ENCODE measurements around the gene ESR2.

DNA sequence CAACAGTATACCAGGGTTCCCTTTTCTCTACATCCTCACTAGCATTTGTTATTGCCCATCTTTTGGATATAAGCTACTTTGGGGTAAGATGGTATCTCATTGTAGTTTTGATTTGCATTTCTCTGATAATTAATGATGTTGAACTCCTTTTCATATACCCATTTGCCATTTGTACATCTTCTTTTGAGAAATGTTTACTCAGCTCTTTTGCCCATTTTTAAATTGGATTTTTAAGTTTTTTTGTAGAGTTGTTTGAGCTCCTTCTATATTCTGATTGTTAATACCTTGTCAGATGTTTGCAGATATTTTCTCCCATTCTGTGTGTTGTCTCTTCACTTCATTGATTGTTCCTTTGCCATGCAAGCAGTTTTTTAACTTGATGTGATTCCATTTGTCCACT is 22.2 kb downstream of the ESR2 start:
- no peak for TF ChIP-seq JUN (IDR thresholded peaks at IDR 0.05; ENCODE audit: borderline replicate concordance, insufficient read depth, insufficient read length, low read depth)
- TF ChIP-seq, protein P1, sequence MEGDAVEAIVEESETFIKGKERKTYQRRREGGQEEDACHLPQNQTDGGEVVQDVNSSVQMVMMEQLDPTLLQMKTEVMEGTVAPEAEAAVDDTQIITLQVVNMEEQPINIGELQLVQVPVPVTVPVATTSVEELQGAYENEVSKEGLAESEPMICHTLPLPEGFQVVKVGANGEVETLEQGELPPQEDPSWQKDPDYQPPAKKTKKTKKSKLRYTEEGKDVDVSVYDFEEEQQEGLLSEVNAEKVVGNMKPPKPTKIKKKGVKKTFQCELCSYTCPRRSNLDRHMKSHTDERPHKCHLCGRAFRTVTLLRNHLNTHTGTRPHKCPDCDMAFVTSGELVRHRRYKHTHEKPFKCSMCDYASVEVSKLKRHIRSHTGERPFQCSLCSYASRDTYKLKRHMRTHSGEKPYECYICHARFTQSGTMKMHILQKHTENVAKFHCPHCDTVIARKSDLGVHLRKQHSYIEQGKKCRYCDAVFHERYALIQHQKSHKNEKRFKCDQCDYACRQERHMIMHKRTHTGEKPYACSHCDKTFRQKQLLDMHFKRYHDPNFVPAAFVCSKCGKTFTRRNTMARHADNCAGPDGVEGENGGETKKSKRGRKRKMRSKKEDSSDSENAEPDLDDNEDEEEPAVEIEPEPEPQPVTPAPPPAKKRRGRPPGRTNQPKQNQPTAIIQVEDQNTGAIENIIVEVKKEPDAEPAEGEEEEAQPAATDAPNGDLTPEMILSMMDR (IDR thresholded peaks at IDR 0.05; ENCODE audit: extremely low read depth in 1 of 2, insufficient read depth in 1 of 2, low read depth in 1 of 2, low read length in 2 of 2) = no peak
- no peak for TF ChIP-seq EZH2 (IDR thresholded peaks at IDR 0.05; ENCODE audit: borderline replicate concordance, low read depth, low read length, severe bottlenecking)
- TF ChIP-seq POLR2AphosphoS5 (IDR thresholded peaks at IDR 0.05; ENCODE audit: insufficient read depth, low read depth, low read length) = no peak
- TF ChIP-seq, protein P2, sequence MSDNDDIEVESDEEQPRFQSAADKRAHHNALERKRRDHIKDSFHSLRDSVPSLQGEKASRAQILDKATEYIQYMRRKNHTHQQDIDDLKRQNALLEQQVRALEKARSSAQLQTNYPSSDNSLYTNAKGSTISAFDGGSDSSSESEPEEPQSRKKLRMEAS (IDR thresholded peaks at IDR 0.05; ENCODE audit: insufficient read depth, insufficient read length) = no peak
- TF ChIP-seq POLR2A (IDR thresholded peaks at IDR 0.05; ENCODE audit: low read depth, low read length) = no peak
- no peak for TF ChIP-seq MYC (IDR thresholded peaks at IDR 0.05; ENCODE audit: low read depth, low read length)
